Esophagus (tissue), 2 donors: Measurements from ENCODE around the gene BRD3. TPM values are rescaled to one million over a fixed set of nuclear protein-coding genes. Genes with fewer than 3 reads are reported as not detected.

Source experiments
- H3K27ac ChIP-seq, 2 donors: one replicate each; pipeline ENCODE4 v1.5.1; 2013; ENCODE audit warnings: low read depth in 2 of 2, mild to moderate bottlenecking in 2 of 2, inconsistent platforms in 1 of 2, low read length in 1 of 2, moderate library complexity in 1 of 2
- H3K27me3 ChIP-seq, 2 donors: one replicate each; pipeline ENCODE4 v1.6.1; 2013; ENCODE audit warnings: low read length in 2 of 2, control low read depth in 1 of 2, mild to moderate bottlenecking in 1 of 2; ENCODE audit not compliant: insufficient read depth in 2 of 2, control insufficient read depth in 1 of 2
- H3K36me3 ChIP-seq, 2 donors: one replicate each; pipeline ENCODE4 v1.6.1; 2013; ENCODE audit warnings: low read length in 1 of 2; ENCODE audit not compliant: control insufficient read depth in 2 of 2, insufficient read depth in 2 of 2
- H3K4me1 ChIP-seq, 2 donors: one replicate each; pipeline ENCODE4 v1.6.1; 2013; ENCODE audit warnings: low read length in 1 of 2; ENCODE audit not compliant: control insufficient read depth in 2 of 2, insufficient read depth in 2 of 2
- H3K4me3 ChIP-seq, 2 donors: one replicate each; pipeline ENCODE4 v1.5.1; 2013; ENCODE audit warnings: low read length in 2 of 2, mild to moderate bottlenecking in 2 of 2, low read depth in 1 of 2, moderate library complexity in 1 of 2
- H3K9me3 ChIP-seq, 2 donors: one replicate each; pipeline ENCODE4 v1.6.1; 2013; ENCODE audit warnings: mild to moderate bottlenecking in 2 of 2, low read depth in 1 of 2, low read length in 1 of 2, moderate library complexity in 1 of 2; ENCODE audit not compliant: control insufficient read depth in 2 of 2, insufficient read depth in 1 of 2
- WGBS, 2 donors: extraction: QIAGEN DNeasy Blood & Tissue Kit; methylation state at CpG; one replicate each; pipeline ENCODE4 v1.1.7; 2013; 5-methylcytosine and 5-hydroxymethylcytosine counted together
- polyA plus RNA-seq, 2 donors: library from polyadenylated mRNA; stranded (reverse); fragments of 200-250 nt; gene quantifications; one replicate each; pipeline ENCODE4 v1.2.3, GENCODE V29; 2013
- donor health status: healthy with polysubstance abuse.
- donor health status: Bipolar disorder and iron deficiency.

BRD3 gene
- polyA plus RNA-seq, 2 donors: 4.5 to 6.6 TPM

DNA sequence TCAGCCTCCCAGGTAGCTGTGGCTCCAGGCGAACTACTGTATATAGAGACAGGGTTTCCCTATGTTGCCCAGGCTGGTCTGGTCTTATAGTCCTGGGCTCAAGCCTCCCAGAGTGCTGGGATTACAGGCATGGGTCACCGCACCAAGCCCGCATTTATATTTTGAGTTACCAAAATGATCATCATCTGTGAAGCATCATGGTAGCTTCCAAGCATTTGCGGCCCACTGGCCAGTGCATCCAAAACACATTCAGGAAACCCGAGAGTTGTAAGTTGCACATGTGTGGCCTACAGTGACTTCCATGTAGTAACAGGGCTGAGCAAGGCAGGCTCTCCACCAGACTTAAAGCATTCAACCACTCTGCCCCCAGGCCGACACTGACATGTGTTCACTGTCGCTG lies 40.3 kb downstream of the BRD3 start:
- H3K4me3 ChIP-seq: no peak overlapping the region
- H3K27ac ChIP-seq: no peak overlapping the region
- peaks cover 0 to 8% of the 10 kb centered on the region in 2 donors for H3K4me1 ChIP-seq
- no peaks in the 10 kb centered on the region for H3K9me3 ChIP-seq
- H3K36me3 ChIP-seq: peaks cover 2 to 6% of the 10 kb centered on the region in 2 donors
- no peaks in the 10 kb centered on the region for H3K27me3 ChIP-seq
- 90 to 91% methylated on average over 7 of the region's 7 CpGs for WGBS, 2 donors

DNA sequence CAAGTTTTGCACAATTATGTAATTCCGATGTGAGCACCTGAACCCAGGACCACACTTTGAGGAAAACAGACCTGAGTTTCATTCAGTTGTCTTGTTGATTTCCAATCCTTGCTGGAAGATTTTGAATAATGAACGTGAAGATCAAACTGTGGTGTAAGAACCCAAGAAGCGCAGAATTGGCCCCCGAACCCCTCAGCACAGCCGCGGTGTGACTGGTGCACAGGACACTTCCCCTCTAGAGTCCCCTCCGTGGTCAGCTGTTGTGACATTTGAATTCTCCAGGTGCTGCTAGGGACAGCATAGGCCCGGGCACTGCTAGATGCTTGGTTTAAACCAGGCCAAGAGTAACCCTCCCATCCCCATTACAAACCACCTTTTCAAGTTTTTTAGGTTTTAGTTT lies 40.8 kb downstream of the BRD3 start:
- peaks cover 0 to 8% of the 10 kb centered on the region in 2 donors for H3K4me1 ChIP-seq
- H3K9me3 ChIP-seq: no peaks in the 10 kb centered on the region
- no peak overlapping the region for H3K4me3 ChIP-seq
- WGBS, 2 donors: 89 to 91% methylated on average over 8 of the region's 8 CpGs
- peaks cover 2 to 6% of the 10 kb centered on the region in 2 donors for H3K36me3 ChIP-seq
- H3K27me3 ChIP-seq: no peaks in the 10 kb centered on the region
- no peak overlapping the region for H3K27ac ChIP-seq

DNA sequence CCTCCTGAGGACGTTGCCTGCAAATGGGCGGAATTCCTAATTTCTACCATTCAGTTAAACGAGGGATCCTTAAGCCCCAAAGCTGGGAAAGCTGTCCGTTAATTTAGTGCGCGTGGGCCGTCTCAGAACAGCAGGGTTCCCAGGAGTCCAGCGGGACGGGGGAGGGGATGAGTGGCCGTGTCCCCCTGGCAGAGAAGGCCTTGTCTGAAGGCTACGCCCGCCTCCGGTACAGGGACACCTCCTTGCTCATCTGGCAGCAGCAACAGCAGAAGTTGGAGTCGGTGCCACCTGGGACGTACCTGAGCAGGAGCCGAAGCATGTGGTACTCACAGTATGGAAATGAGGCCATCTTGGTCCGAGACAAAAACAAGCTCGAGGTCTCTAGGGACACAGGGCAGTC lies 41.2 kb downstream of the BRD3 start:
- H3K4me3 ChIP-seq: no peak overlapping the region
- no peaks in the 10 kb centered on the region for H3K27me3 ChIP-seq
- peaks cover 0 to 2% of the 10 kb centered on the region in 2 donors for H3K36me3 ChIP-seq
- WGBS, 2 donors: 84 to 86% methylated on average over 18 of the region's 18 CpGs
- H3K27ac ChIP-seq: no peak overlapping the region
- peaks cover 0 to 8% of the 10 kb centered on the region in 2 donors for H3K4me1 ChIP-seq
- no peaks in the 10 kb centered on the region for H3K9me3 ChIP-seq

DNA sequence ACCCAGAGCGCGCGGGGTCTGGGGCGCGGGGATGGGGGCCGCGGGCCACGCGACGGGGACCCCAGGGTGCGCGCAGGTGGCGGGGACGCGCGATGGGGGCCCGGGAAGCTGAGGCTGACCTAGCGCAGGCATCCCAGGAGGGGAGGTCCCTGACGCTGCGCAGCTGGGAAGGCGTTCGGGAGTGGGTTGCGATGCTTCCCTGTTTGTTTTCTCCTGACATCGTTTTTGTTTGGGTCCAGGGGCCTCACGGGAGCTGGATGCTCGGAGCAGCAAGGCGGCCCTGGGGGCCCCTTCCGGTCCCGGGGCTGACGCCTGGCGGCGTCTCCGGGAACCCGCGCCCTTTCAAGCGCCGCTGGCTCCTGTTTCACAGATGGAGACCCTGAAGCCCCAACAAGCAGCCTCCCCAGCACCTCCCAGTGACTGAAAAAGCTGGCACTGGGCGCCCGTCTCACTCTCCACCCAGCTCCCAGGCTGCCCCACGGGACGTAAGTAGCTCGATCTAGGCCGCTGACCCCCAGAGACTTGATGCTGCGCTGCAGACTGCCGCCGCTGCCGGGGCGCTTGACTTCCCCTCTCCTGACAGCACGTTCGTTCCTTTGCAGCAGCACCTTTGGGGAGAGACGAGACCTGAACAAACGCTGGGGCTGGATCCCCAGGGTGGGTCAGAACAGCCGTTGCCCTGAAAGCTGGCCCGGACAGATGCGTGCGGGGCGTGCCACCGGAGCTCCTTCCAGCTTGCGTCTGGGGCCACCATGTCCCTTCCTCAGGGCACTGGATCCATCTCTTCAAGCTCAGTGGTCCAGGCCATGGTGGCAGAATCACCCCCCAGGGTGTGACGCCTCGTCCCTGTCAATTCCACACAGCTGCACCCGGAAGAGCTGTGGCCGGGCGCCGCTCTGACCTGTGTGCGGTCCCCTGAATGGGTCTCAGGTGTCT lies 42.0 kb downstream of the BRD3 start:
- Histone ChIP-seq H3K27me3 (no peaks in the 10 kb centered on the region), H3K27ac (peak overlapping the region in 1 of 2 donors; percentile 66), H3K4me1 (peaks cover 0 to 8% of the 10 kb centered on the region in 2 donors), H3K9me3 (no peaks in the 10 kb centered on the region), H3K36me3 (no peaks in the 10 kb centered on the region), H3K4me3 (peak overlapping the region; percentile 69 to 70)
- 11 to 12% methylated on average over 66 of the region's 66 CpGs for WGBS, 2 donors

DNA sequence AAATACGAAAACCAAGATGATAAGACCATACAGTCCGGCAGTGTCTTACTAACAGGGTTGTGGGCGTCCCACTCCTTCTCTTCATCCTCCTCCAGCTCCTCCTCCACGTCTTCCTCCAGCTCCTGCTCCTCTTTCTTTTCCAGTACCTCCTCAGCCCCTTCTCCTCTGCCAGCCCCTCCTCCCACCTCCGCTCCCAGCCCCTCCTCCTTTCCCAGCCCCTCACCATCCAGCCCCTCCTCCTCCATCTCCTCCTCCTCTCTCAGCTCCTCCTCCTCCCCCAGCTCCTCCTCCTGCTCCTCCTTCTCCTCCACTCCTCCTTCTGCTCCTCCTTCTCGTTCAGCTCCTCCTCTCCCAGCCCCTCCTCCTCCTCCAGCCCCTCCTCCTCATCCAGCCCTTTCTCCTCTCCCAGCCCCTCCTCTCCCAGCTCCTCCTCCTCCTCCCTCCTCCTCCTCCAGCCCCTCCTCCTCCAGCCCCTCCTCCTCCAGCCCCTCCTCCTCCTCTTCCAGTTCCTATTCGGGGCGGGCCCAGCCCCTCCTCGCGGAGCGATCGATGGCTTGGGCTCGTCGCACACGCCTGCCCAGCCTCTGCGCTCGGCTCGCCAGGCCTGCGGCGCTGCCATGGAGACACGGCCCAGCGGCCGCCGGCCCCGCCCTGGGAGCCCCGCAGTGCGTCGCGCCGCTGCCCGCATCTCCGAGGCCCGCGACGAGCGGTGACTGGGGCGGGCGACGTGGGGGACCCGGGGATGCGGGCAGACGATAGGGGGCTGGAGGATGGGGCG lies 42.8 kb downstream of the BRD3 start, which contains the start of gene BRD3OS:
Gene BRD3OS (plus strand): TSS at position 654 of the 778 bp plus-strand sequence. CDS start 1,267 bp downstream, outside the sequence.
- peak within 1 kb of the TSS in 1 of 2 donors; percentile 66 for H3K27ac ChIP-seq
- H3K9me3 ChIP-seq: no peaks in the 10 kb centered on the region
- peaks cover 0 to 8% of the 10 kb centered on the region in 2 donors for H3K4me1 ChIP-seq
- H3K27me3 ChIP-seq: no peaks in the 10 kb centered on the region
- 1 to 2% methylated on average over 36 to 43 of the region's 43 CpGs for WGBS, 2 donors
- no peaks in the 10 kb centered on the region for H3K36me3 ChIP-seq
- H3K4me3 ChIP-seq: peak within 1 kb of the TSS; percentile 69 to 70

DNA sequence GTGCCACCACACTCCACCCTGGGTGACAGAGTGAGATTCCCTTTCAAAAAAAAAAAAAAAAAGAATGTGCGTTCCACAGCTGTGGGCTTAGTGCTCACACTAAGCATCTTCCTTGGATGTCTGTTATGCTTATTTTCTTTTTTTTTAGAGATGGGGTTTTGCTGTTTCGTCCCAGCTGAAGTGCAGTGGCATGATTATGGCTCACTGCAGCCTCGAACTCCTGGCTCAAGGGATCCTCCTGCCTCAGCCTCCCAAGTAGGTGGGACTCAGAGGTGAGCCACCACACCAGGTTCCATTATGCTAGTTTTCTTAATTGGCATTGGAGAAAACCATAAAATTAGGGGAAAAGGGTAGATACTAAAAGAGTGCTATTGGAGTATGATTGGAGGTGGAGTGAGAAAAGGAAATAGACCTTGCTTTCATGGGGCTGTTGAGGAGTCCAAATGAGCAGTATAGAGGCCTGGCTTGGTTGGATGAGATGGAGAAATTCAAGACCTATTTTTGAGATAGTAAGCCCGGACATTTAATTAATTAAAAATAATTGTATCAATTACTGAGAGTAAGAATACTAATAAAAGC lies 43.5 kb downstream of the BRD3 start:
- 70 to 73% methylated on average over 4 of the region's 4 CpGs for WGBS, 2 donors
- Histone ChIP-seq H3K36me3 (no peaks in the 10 kb centered on the region), H3K27ac (no peak overlapping the region), H3K4me1 (peaks cover 0 to 8% of the 10 kb centered on the region in 2 donors), H3K9me3 (no peaks in the 10 kb centered on the region), H3K4me3 (no peak overlapping the region), H3K27me3 (no peaks in the 10 kb centered on the region)

DNA sequence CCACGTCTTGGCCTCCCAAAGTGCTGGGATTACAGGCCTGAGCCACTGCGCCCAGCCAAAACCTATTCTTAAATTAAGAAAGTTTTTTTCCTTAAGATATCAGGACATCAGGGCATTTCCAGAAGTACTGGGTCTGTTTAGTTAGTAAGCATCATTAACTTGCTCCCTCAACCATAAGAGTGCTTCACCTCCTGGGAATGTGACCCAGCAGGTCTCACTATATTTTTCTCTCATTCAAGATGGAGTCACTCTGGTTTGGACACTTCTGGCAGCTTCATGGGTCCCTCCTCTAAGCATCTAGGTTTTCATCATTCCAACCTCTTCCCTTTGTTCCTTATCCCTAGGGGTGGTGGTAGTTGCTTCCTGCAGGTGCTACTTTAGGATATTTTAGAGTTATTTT lies 52.9 kb downstream of the BRD3 start:
- Histone ChIP-seq H3K9me3 (peaks cover 0 to 3% of the 10 kb centered on the region in 2 donors), H3K36me3 (no peaks in the 10 kb centered on the region), H3K27me3 (no peaks in the 10 kb centered on the region), H3K4me3 (no peak overlapping the region), H3K27ac (no peak overlapping the region), H3K4me1 (no peaks in the 10 kb centered on the region)
- 90 to 94% methylated on average over 2 of the region's 2 CpGs for WGBS, 2 donors

DNA sequence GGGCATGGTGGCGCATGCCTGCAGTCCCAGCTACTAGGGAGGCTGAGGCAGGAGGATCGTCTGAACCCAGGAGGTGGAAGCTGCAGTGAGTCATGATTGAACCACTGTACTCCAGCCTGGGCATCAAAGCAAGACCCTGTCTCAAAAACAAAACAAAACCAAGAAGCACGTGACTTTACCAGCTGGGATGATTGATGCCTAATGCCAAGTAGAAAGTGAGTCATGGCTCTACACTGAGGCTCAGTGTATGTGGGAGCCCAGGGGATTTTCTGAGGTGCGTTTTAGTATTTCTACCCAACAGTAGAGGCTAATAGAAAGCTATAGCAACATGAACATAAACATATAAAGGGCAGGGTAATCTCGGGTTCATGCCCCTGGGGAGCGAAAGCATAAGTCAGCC lies 56.4 kb downstream of the BRD3 start:
- WGBS, 2 donors: 74 to 79% methylated on average over 6 of the region's 6 CpGs
- H3K9me3 ChIP-seq: peaks cover 0 to 4% of the 10 kb centered on the region in 2 donors
- H3K4me3 ChIP-seq: no peak overlapping the region
- no peak overlapping the region for H3K27ac ChIP-seq
- H3K27me3 ChIP-seq: no peaks in the 10 kb centered on the region
- no peaks in the 10 kb centered on the region for H3K4me1 ChIP-seq
- no peaks in the 10 kb centered on the region for H3K36me3 ChIP-seq
